GM12878 (cell line): ENCODE data around the gene LIMS1. TPM values are rescaled to one million over a fixed set of nuclear protein-coding genes. Genes with fewer than 3 reads are reported as not detected.

Experiments used
- ATAC-seq: fragments of 200-7000 bp; cut with Tn5 transposase; 3 replicates; pipeline ENCODE4 v1.9.1; 2020; ENCODE audit warnings: mild to moderate bottlenecking, moderate library complexity
- BruUV-seq: library from RNA; stranded (reverse); fragments of 400-500 nt; replicated peaks from 2 replicates; lab custom pipeline; 2021; lab: Mats Ljungman, UMichigan
- CTCF ChIA-PET: fragments of 300-600 bp; sonication (Branson Sonifier 250); formaldehyde crosslinking; extraction: SDS; loops from one replicate; lab custom pipeline; 2021; ENCODE audit warnings: inconsistent platforms; lab: Yijun Ruan, JAX
- POLR2A ChIA-PET: fragments of 350-600 bp; formaldehyde crosslinking; extraction: SDS; loops from one replicate; lab custom pipeline; 2021; ENCODE audit warnings: inconsistent platforms; lab: Charles Lee
- RAD21 ChIA-PET: fragments of 300-600 bp; sonication (Branson Sonifier 250); formaldehyde crosslinking; loops from one replicate; lab custom pipeline; 2023; ENCODE audit warnings: antibody characterized with exemption; ENCODE audit not compliant: unreplicated experiment; lab: Charles Lee
- SMC1A ChIA-PET: fragments of 300-600 bp; sonication (Branson Sonifier 250); formaldehyde crosslinking; loops from one replicate; lab custom pipeline; 2023; ENCODE audit not compliant: unreplicated experiment, uncharacterized antibody; lab: Charles Lee
- DNase-seq: peaks from one replicate; pipeline ENCODE4 v3.0.0-alpha.2; 2011; ENCODE audit warnings: low read depth, low spot score
- FAIRE-seq: peaks from 3 replicates; lab custom pipeline; 2011; peaks lifted over from hg19 to GRCh38; lab: Jason Lieb, UNC
- H2AFZ ChIP-seq: 2 replicates; pipeline ENCODE4 v1.6.0; 2011; ENCODE audit warnings: low read depth, low read length, control low read depth; ENCODE audit not compliant: control insufficient read depth
- H3K27ac ChIP-seq: 2 replicates; pipeline ENCODE4 v1.5.1; 2011; ENCODE audit warnings: control low read depth; ENCODE audit not compliant: control insufficient read depth, insufficient read depth
- H3K27me3 ChIP-seq, 2 experiments: replicated peaks in 1 of 2; 2 replicates each; pipeline versions ENCODE4 v1.6.0 to v1.6.1; 2011; ENCODE audit warnings: low read length in 1 of 2; ENCODE audit not compliant: control insufficient read depth in 2 of 2, insufficient read depth in 2 of 2
- H3K36me3 ChIP-seq, 2 experiments: 2 replicates each; pipeline ENCODE4 v1.5.1; 2011; ENCODE audit warnings: low read length in 1 of 2; ENCODE audit not compliant: control insufficient read depth in 2 of 2, insufficient read depth in 2 of 2
- H3K4me1 ChIP-seq: 2 replicates; pipeline ENCODE4 v1.6.1; 2011; ENCODE audit warnings: mild to moderate bottlenecking, low read length, moderate library complexity, mixed read lengths; ENCODE audit not compliant: control insufficient read depth, insufficient read depth
- H3K4me2 ChIP-seq: 2 replicates; pipeline ENCODE4 v1.6.0; 2011; ENCODE audit warnings: control low read depth; ENCODE audit not compliant: control insufficient read depth, insufficient read depth
- H3K4me3 ChIP-seq: fragments of 200-600 bp; sonication (generic); 2 replicates; pipeline ENCODE4 v1.5.1; 2016
- H3K79me2 ChIP-seq: 2 replicates; pipeline ENCODE4 v1.6.0; 2011; ENCODE audit warnings: low read length; ENCODE audit not compliant: control insufficient read depth, insufficient read depth
- H3K9ac ChIP-seq: 2 replicates; pipeline ENCODE4 v1.8.0; 2011; ENCODE audit warnings: low read length, control low read depth, mixed read lengths; ENCODE audit not compliant: control insufficient read depth, insufficient read depth
- H3K9me3 ChIP-seq: replicated peaks from 3 replicates; pipeline ENCODE4 v1.5.1; 2011; ENCODE audit warnings: mild to moderate bottlenecking, low read length; ENCODE audit not compliant: control insufficient read depth, insufficient read depth
- H4K20me1 ChIP-seq: 2 replicates; pipeline ENCODE4 v1.6.0; 2011; ENCODE audit not compliant: control insufficient read depth, insufficient read depth
- CHD1 ChIP-seq: IDR thresholded peaks from 2 replicates; pipeline ENCODE4 v1.6.1; 2012; ENCODE audit warnings: low read depth, low read length, improper control_type of control experiment
- E4F1 ChIP-seq: fragments of 450-650 bp; IDR thresholded peaks from 2 replicates; pipeline ENCODE4 v1.6.1; 2018; ENCODE audit warnings: borderline replicate concordance, mild to moderate bottlenecking; ENCODE audit not compliant: partially characterized antibody
- ELK1 ChIP-seq: IDR thresholded peaks from 2 replicates; pipeline ENCODE4 v1.6.1; 2012; ENCODE audit warnings: low read depth, low read length, improper control_type of control experiment
- HDAC6 ChIP-seq: fragments of 200-600 bp; sonication (generic); IDR thresholded peaks from one replicate; pipeline ENCODE4 v1.8.0; 2017; ENCODE audit warnings: antibody characterized with exemption; ENCODE audit not compliant: unreplicated experiment
- NBN ChIP-seq: fragments of 450-650 bp; IDR thresholded peaks from 2 replicates; pipeline ENCODE4 v1.6.1; 2016
- RELA ChIP-seq: fragments of 450-650 bp; IDR thresholded peaks from 2 replicates; pipeline ENCODE4 v1.8.0; 2014; ENCODE audit warnings: borderline replicate concordance; ENCODE audit not compliant: partially characterized antibody
- SMC3 ChIP-seq: IDR thresholded peaks from 2 replicates; pipeline ENCODE4 v1.6.1; 2011; ENCODE audit warnings: low read length, improper control_type of control experiment, borderline replicate concordance
- SP1 ChIP-seq: IDR thresholded peaks from one replicate; pipeline ENCODE4 v1.6.1; 2011; ENCODE audit warnings: low read depth, low read length
- YY1 ChIP-seq: IDR thresholded peaks from 2 replicates; pipeline ENCODE4 v1.6.1; 2011; ENCODE audit warnings: low read depth, mild to moderate bottlenecking, low read length
- ZBTB40 ChIP-seq: fragments of 450-650 bp; IDR thresholded peaks from 2 replicates; pipeline ENCODE4 v1.6.1; 2016; ENCODE audit warnings: mild to moderate bottlenecking, moderate library complexity, borderline replicate concordance
- ZNF217 ChIP-seq: fragments of 450-650 bp; IDR thresholded peaks from 2 replicates; pipeline ENCODE4 v1.6.1; 2017; ENCODE audit warnings: antibody characterized with exemption, mild to moderate bottlenecking
- ZNF622 ChIP-seq: fragments of 450-650 bp; IDR thresholded peaks from 2 replicates; pipeline ENCODE4 v1.6.1; 2017; ENCODE audit warnings: mild to moderate bottlenecking, inconsistent platforms
- WGBS: methylation state at CpG from one replicate; pipeline ENCODE4 v1.1.6; 2016; ENCODE audit warnings: low lambda C conversion rate; ENCODE audit not compliant: insufficient replicate concordance, insufficient coverage; ENCODE audit errors: missing lambda C conversion rate; 5-methylcytosine and 5-hydroxymethylcytosine counted together
- in situ Hi-C: fragments of 300-500 bp; cut with MboI; formaldehyde crosslinking; loops from 9 replicates; pipeline ENCODE4 v1.14.3; 2018; ENCODE audit warnings: mixed read lengths
- intact Hi-C: fragments of 100-400 bp; cut with micrococcal nuclease; formaldehyde crosslinking; loops from one replicate; pipeline ENCODE4 v1.14.2; 2022; ENCODE audit not compliant: unreplicated experiment
- polyA plus RNA-seq, 11 experiments: library from polyadenylated mRNA; depleted of rRNA in 4 of 11; unstranded in 6 of 11; stranded (reverse) in 5 of 11; fragments of >200 nt; fragmentation: Nextera tagmentation in 4 of 11; fragmentation: Illumina TruSeq in 1 of 11; extraction: Ambion mirVana in 4 of 11; extraction: Trizol in 1 of 11; gene quantifications; 1 replicate in 1 of 11; 2 replicates in 10 of 11; pipeline versions ENCODE4 v1.2.1 to v1.2.3, GENCODE V29; 2011 to 2016; ENCODE audit warnings: inconsistent platforms in 2 of 11, missing spikeins in 2 of 11, low read depth in 1 of 11
- total RNA-seq, 4 experiments: library from RNA; depleted of rRNA in 3 of 4; stranded (reverse); fragments of >200 nt in 3 of 4; fragmentation: Illumina TruSeq in 1 of 4; extraction: Trizol in 1 of 4; gene quantifications; 2 replicates each; pipeline versions ENCODE4 v1.2.1 to v1.2.3, GENCODE V29; 2013 to 2021

The LIMS1 gene
- total and polyA plus RNA-seq, 10 of the 15 experiments (the other 5 are each of a cell fraction or from before 2014, with no cell fraction given): 15.7 to 98.1 (median 43.9) TPM

- Histone ChIP-seq H3K9me3 (no peaks in the 10 kb centered on the region), H3K27ac (no peak overlapping the region), H3K4me3 (no peak overlapping the region), H3K4me2 (no peak overlapping the region), H3K36me3 (no peaks in the 10 kb centered on the region), H3K9ac (no peak overlapping the region), H3K4me1 (peaks cover 39% of the 10 kb centered on the region), H4K20me1 (peaks cover 4% of the 10 kb centered on the region; the same call in 1 of the 2 replicates), H2AFZ (no peak overlapping the region), H3K27me3 (no peaks in the 10 kb centered on the region), H3K79me2 (peaks cover 9% of the 10 kb centered on the region)
- in situ Hi-C loops: no loop called here
- BruUV-seq: no TSS peak
- intact Hi-C loops: no loop called here
- SMC1A ChIA-PET: interaction anchor here (0.8 to 19.4 kb wide), 4 partner anchors 10 to 41 kb away, joined by 3 to 800 read pairs (median 13); no protein-coding TSS in a partner anchor
- CTCF ChIA-PET: interaction anchor here (1.1 to 10.4 kb wide), 3 partner anchors 9 to 30 kb away, joined by 3 to 441 read pairs (median 4); no protein-coding TSS in a partner anchor
- TF ChIP-seq ZNF217: no peak
- TF ChIP-seq ZBTB40: no peak
- no peak for TF ChIP-seq SMC3
- no peak for TF ChIP-seq ELK1
- TF ChIP-seq CHD1: no peak
- no peak for TF ChIP-seq SP1
- TF ChIP-seq HDAC6: no peak
- TF ChIP-seq ZNF622: no peak
- no peak for TF ChIP-seq E4F1
- no peak for TF ChIP-seq RELA
- no peak for TF ChIP-seq YY1
- TF ChIP-seq NBN: no peak
- DNase-seq (no peak), FAIRE-seq (no peak), ATAC-seq (no peak)
- POLR2A ChIA-PET: interaction anchor here (0.6 to 1.9 kb wide), 5 partner anchors 9 to 482 kb away, joined by 3 to 10 read pairs (median 6); no protein-coding TSS in a partner anchor
- WGBS: 98% methylated on average over 5 of the region's 5 CpGs
- RAD21 ChIA-PET: interaction anchor here (3.0 to 10.2 kb wide), 2 partner anchors 10 to 15 kb away, joined by 6 to 441 read pairs; no protein-coding TSS in a partner anchor
These were observed 82.0 kb downstream of the LIMS1 start for GRCh38 chr2:108616318-108616717.
